Spleen (tissue), 11 donors: ENCODE results near the gene SYNDIG1. TPM values are rescaled to one million over a fixed set of nuclear protein-coding genes. Genes with fewer than 3 reads are reported as not detected.

Source experiments
- DNase-seq: peaks from one replicate; pipeline ENCODE4 v3.0.0-alpha.2; 2020
- H3K27ac ChIP-seq, 8 donors: fragments of 200-600 bp; sonication (generic) in 7 of 8; 1 replicate in 4 of 8; 2 replicates in 4 of 8; pipeline versions ENCODE4 v1.5.0 to v1.8.0; 2016 to 2021; ENCODE audit warnings: inconsistent platforms in 4 of 8, mild to moderate bottlenecking in 4 of 8, moderate library complexity in 1 of 8
- H3K27me3 ChIP-seq, 7 donors: fragments of 200-600 bp; sonication (generic) in 6 of 7; replicated peaks in 1 of 7; 1 replicate in 4 of 7; 2 replicates in 3 of 7; pipeline versions ENCODE4 v1.5.0 to v1.8.0; 2016 to 2021; ENCODE audit warnings: inconsistent platforms in 3 of 7, mild to moderate bottlenecking in 1 of 7
- H3K36me3 ChIP-seq, 6 donors: fragments of 200-600 bp; sonication (generic) in 5 of 6; 1 replicate in 4 of 6; 2 replicates in 2 of 6; pipeline versions ENCODE4 v1.5.0 to v1.8.0; 2016 to 2021; ENCODE audit warnings: inconsistent platforms in 2 of 6
- H3K4me1 ChIP-seq, 6 donors: fragments of 200-600 bp; sonication (generic) in 5 of 6; 1 replicate in 3 of 6; 2 replicates in 3 of 6; pipeline versions ENCODE4 v1.5.0 to v1.8.0; 2016 to 2021; ENCODE audit warnings: inconsistent platforms in 3 of 6
- H3K4me3 ChIP-seq, 8 donors: fragments of 200-600 bp; sonication (generic) in 7 of 8; 1 replicate in 4 of 8; 2 replicates in 4 of 8; pipeline versions ENCODE4 v1.5.0 to v1.8.0; 2016 to 2021; ENCODE audit warnings: inconsistent platforms in 4 of 8, mild to moderate bottlenecking in 4 of 8, moderate library complexity in 2 of 8
- H3K9me3 ChIP-seq, 8 donors: fragments of 200-600 bp; sonication (generic) in 7 of 8; 1 replicate in 4 of 8; 2 replicates in 4 of 8; pipeline versions ENCODE4 v1.5.0 to v1.8.0; 2016 to 2021; ENCODE audit warnings: inconsistent platforms in 4 of 8
- CTCF ChIP-seq, 11 experiments: fragments of 200-600 bp in 7 of 11; fragments of 450-650 bp in 4 of 11; sonication (generic) in 4 of 11; IDR thresholded peaks in 8 of 11; conservative IDR thresholded peaks in 3 of 11; 1 replicate in 7 of 11; 2 replicates in 4 of 11; pipeline versions ENCODE4 v1.4.0 to v1.8.0; 2016 to 2021; ENCODE audit warnings: antibody characterized with exemption in 11 of 11, inconsistent platforms in 4 of 11, mild to moderate bottlenecking in 1 of 11
- POLR2A ChIP-seq, 3 donors: fragments of 450-650 bp; IDR thresholded peaks; one replicate each; pipeline ENCODE4 v1.5.1; 2017; ENCODE audit warnings: antibody characterized with exemption in 3 of 3, mild to moderate bottlenecking in 1 of 3
- POLR2AphosphoS5 ChIP-seq, 3 donors: sonication (generic); formaldehyde crosslinking; IDR thresholded peaks; one replicate each; pipeline ENCODE4 v1.5.1; 2017; ENCODE audit warnings: antibody characterized with exemption in 3 of 3
- WGBS, 5 donors: extraction: QIAGEN DNeasy Blood & Tissue Kit in 3 of 5; methylation state at CpG; one replicate each; pipeline versions ENCODE4 v1.1.5 to v1.1.7; 2013 to 2018; 5-methylcytosine and 5-hydroxymethylcytosine counted together
- intact Hi-C: fragments of 100-400 bp; cut with DNase I; formaldehyde crosslinking; loops from one replicate; pipeline ENCODE4 v1.15.0; 2023; ENCODE audit warnings: low total_unique reads
- polyA plus RNA-seq, 3 donors: library from polyadenylated mRNA; stranded (reverse); fragments of 200-250 nt; gene quantifications; one replicate each; pipeline ENCODE4 v1.2.1, GENCODE V29; 2013
- total RNA-seq, 7 donors: library from RNA; depleted of rRNA in 3 of 7; stranded (reverse); fragments of >200 nt in 3 of 7; fragmentation: NEBNext Ultra II Directional in 4 of 7; extraction: Animal tissue kit (Norgen Biotek cat#: 25700) in 4 of 7; gene quantifications; one replicate each; pipeline versions ENCODE4 v1.1.0 to v1.2.1, GENCODE V29; 2016 to 2021
- donor health status: healthy with polysubstance abuse.
- donor health status: DM: no; HTN: no; CAD: no; lungs with moderate emphysema.
- donor health status: DM: no; HTN: no; CAD: no.
- donor health status: Bipolar disorder and iron deficiency.
- donor health status: healthy.
- donor health status: DM: no; HTN: no; CAD: no.
- donor health status: DM: yes; HTN: yes; CAD: no.

SYNDIG1 gene
- total and polyA plus RNA-seq, 10 donors, result 0.70 to 3.5 (median 1.3) TPM

DNA sequence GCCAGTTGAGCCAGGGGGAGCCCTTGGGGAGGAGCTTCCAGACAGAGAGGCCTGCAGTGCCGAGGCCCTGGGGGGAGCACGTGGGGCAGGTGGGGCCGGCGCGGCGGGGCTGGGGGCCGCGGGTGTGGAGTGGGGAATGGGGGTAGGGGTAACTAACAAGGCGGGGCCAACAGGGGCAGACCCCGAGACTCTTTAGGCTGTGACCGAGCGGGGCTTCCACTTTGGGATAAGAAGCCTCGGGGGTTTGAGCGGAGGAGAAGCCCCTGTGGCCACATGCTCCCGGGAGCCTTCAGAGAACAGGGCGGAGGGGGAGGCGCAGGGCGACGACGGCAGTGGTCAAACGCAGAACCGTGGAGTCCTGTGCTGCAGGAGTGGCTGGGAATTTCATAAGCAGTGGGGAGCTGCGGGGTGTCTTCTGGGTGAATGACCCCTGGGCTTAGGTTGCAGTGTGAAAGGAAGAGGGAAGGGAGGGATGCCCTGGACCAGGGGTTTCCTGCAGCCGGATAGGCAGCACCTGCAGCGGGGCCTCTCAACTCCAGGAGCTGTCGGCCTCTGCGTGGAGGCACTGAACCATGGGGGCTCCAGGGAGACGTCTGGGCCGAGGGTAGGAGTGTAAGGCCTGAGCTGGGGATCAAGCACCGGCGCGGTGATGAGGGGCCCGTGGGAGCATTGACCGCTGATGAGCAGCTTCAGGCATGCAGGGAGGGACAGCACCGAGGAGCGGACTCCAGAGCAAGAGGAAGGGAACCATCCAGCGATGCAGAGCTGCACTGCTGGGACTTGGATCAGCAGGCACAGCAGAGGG, 121.0 kb downstream of the SYNDIG1 start:
- Histone ChIP-seq H3K36me3 (no peaks in the 10 kb centered on the region), H3K9me3 (no peaks in the 10 kb centered on the region), H3K27me3 (no peaks in the 10 kb centered on the region), H3K27ac (no peak overlapping the region), H3K4me3 (no peak overlapping the region), H3K4me1 (no peaks in the 10 kb centered on the region)
- WGBS, 5 donors, result 87 to 92% (median 90%) methylated on average over 37 of the region's 37 CpGs
- intact Hi-C loops, result no loop called here
- DNase-seq, result no peak
- TF ChIP-seq POLR2AphosphoS5 (IDR thresholded peaks at IDR 0.05) (no peak), CTCF (IDR thresholded peaks at IDR 0.05 in 8 of 11, conservative IDR thresholded peaks at IDR 0.05 in 3 of 11) (no peak), POLR2A (IDR thresholded peaks at IDR 0.05) (no peak)

DNA sequence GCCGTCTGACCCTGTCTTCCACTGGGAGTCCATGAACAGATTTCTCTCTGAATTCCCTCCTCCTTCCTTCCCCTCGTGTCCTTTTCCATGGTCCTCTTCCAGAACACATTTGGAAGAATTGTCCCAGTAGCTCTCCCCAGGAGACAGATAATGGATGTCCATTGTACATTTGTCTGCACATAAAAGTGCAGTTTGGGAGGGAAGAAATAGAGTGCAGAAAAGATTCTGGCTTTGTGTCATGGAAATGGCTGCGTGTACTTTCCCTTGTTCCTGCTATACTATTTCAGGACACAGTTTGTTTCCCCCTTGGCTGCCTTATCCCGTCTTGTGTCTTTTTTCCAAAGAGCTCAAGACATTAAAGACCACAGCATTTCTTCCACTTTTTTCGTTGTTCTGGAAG, 127.6 kb downstream of the SYNDIG1 start:
- DNase-seq, result no peak
- intact Hi-C loops, result no loop called here
- no peaks in the 10 kb centered on the region for H3K4me1 ChIP-seq
- no peaks in the 10 kb centered on the region for H3K36me3 ChIP-seq
- 74 to 81% (median 79%) methylated on average over 5 of the region's 5 CpGs for WGBS, 5 donors
- H3K27me3 ChIP-seq, result peaks cover 0 to 7% (median 0%) of the 10 kb centered on the region in 7 donors
- H3K9me3 ChIP-seq, result peaks cover 0 to 34% (median 27%) of the 10 kb centered on the region in 8 donors
- no peak overlapping the region for H3K27ac ChIP-seq
- no peak overlapping the region for H3K4me3 ChIP-seq
- TF ChIP-seq POLR2AphosphoS5 (IDR thresholded peaks at IDR 0.05), result no peak
- no peak for TF ChIP-seq CTCF (IDR thresholded peaks at IDR 0.05 in 8 of 11, conservative IDR thresholded peaks at IDR 0.05 in 3 of 11)
- TF ChIP-seq POLR2A (IDR thresholded peaks at IDR 0.05), result no peak

DNA sequence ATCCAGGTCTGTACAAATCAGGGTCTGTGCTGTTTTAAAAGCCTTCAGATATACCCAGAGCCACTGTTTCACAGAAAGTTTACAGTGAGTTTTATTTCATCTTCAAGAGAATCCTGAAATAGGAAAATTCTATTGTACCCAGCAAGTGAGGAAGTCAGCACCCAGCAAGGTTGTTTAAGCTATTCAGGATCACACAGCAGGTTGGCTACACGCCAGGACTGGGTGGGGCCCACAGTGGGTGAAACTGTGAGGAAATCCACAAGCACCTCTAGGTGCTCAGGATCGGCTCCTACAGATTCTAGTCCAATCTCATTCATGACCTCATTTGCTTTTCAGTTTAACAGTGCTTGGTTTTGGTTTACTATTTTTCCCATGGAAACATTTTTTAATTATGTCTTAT, 128.9 kb downstream of the SYNDIG1 start:
- Histone ChIP-seq H3K9me3 (peaks cover 0 to 36% (median 30%) of the 10 kb centered on the region in 8 donors), H3K36me3 (no peaks in the 10 kb centered on the region), H3K27me3 (peaks cover 0 to 9% (median 0%) of the 10 kb centered on the region in 7 donors), H3K4me1 (no peaks in the 10 kb centered on the region), H3K4me3 (no peak overlapping the region), H3K27ac (no peak overlapping the region)
- TF ChIP-seq POLR2A (IDR thresholded peaks at IDR 0.05) (no peak), POLR2AphosphoS5 (IDR thresholded peaks at IDR 0.05) (no peak), CTCF (IDR thresholded peaks at IDR 0.05 in 8 of 11, conservative IDR thresholded peaks at IDR 0.05 in 3 of 11) (no peak)
- DNase-seq, result no peak
- 57 to 72% (median 69%) methylated on average over 2 of the region's 2 CpGs for WGBS, 5 donors
- intact Hi-C loops, result no loop called here

DNA sequence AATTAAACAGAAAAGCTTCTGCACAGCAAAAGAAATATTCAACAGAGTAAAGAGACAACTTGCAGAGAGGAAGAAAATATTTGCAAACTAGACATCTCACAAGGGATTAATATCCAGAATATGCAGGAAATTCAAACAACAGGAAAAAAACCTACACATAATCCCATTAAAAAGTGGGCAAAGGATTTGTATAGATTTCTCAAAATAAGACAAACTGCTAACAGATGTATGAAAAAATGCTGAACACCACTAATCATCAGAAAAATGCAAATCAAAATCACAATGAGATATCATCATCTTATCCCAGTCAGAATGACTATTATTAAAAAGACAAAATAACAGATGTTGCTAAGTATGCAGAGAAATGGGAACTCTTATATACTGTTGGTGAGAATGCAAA, 129.6 kb downstream of the SYNDIG1 start:
- intact Hi-C loops, result no loop called here
- peaks cover 0 to 36% (median 30%) of the 10 kb centered on the region in 8 donors for H3K9me3 ChIP-seq
- peaks cover 0 to 10% (median 0%) of the 10 kb centered on the region in 7 donors for H3K27me3 ChIP-seq
- H3K4me1 ChIP-seq, result no peaks in the 10 kb centered on the region
- no peak overlapping the region for H3K4me3 ChIP-seq
- TF ChIP-seq POLR2A (IDR thresholded peaks at IDR 0.05), result no peak
- no peak for TF ChIP-seq POLR2AphosphoS5 (IDR thresholded peaks at IDR 0.05)
- TF ChIP-seq CTCF (IDR thresholded peaks at IDR 0.05 in 8 of 11, conservative IDR thresholded peaks at IDR 0.05 in 3 of 11), result no peak
- no peaks in the 10 kb centered on the region for H3K36me3 ChIP-seq
- H3K27ac ChIP-seq, result no peak overlapping the region
- no peak for DNase-seq
